ELF-1 (cell line): ENCODE data around the gene SMIM9.

Source experiments
- DNase-seq: peaks from one replicate; pipeline ENCODE4 v3.0.0-alpha.2; 2016; ENCODE audit warnings: low read depth, low spot score

SMIM9 gene

DNA sequence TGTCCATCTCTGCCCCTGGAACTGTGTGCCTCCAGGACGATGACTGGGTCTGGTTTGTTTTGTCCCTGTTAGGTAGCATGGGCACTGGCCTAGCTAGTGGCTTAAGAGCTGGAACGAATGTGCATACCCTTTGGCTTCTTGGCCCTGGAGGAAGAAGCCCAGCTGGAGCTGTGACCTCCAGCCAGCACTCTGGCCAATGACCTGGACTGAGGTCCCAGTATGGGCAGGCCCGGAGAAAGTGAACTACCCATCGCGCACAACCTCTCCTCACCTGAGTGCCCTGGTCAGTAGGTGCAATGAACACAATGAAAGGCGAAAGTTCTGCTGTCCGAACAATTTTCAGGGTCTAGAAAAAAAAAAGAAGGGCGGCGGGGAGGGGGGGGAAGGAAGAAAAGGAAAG, 53.5 kb downstream of the SMIM9 start:
- no peak for DNase-seq

- DNase-seq, result no peak
Observed at GRCh38 chrX:154779261-154779660, 55.2 kb downstream of the SMIM9 start.

- DNase-seq, result no peak
Observed at GRCh38 chrX:154776753-154777152, 57.7 kb downstream of the SMIM9 start.

GRCh38 chrX:154775419-154776349, 58.8 kb downstream of the SMIM9 start:
- no peak for DNase-seq

DNA sequence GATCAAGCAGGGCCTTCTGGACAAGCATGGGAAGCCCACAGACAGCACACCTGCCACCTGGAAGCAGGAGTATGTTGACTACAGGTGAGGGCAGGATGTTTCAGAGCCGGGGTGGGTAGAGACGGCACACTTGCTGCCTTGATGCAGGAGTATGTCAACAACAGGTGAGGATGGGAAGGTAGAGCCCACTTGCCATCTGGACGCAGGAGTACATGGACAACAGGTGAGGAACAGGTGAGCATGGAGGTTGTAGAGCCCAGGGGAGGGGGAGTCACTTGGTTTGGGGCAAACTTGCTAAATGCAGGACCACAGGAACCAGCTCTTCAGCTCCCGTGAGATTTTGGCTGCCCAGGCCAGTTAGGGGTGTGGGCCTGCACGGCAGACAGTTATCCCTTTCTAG, 59.8 kb downstream of the SMIM9 start:
- no peak for DNase-seq
